GM12891 (cell line): ENCODE measurements around the gene COX11.
A peak's percentile ranks its signal among the peaks of the same experiment; 100 is the strongest.

Experiments used
- DNase-seq: peaks from one replicate; pipeline ENCODE4 v3.0.0; 2011; ENCODE audit warnings: low spot score; ENCODE audit not compliant: insufficient read length
- FAIRE-seq: peaks from 2 replicates; lab custom pipeline; 2011; peaks lifted over from hg19 to GRCh38; lab: Jason Lieb, UNC
- PAX5 ChIP-seq: IDR thresholded peaks from 2 replicates; pipeline ENCODE4 v1.6.1; 2011; ENCODE audit warnings: low read length, moderate library complexity, mild to moderate bottlenecking; ENCODE audit not compliant: insufficient read depth, severe bottlenecking
- POLR2A ChIP-seq: IDR thresholded peaks from 2 replicates; pipeline ENCODE4 v1.6.1; 2011; ENCODE audit warnings: low read depth, low read length, control low read depth
- POLR2AphosphoS5 ChIP-seq: IDR thresholded peaks from 2 replicates; pipeline ENCODE4 v1.6.1; 2011; ENCODE audit warnings: low read depth, low read length, control low read depth
- POU2F2 ChIP-seq: IDR thresholded peaks from 2 replicates; pipeline ENCODE4 v1.6.1; 2011; ENCODE audit warnings: low read depth, mild to moderate bottlenecking, control low read depth, low read length, moderate library complexity
- SPI1 ChIP-seq: IDR thresholded peaks from 2 replicates; pipeline ENCODE4 v1.6.1; 2011; ENCODE audit warnings: low read depth, low read length, control low read depth
- TAF1 ChIP-seq: IDR thresholded peaks from 2 replicates; pipeline ENCODE4 v1.6.1; 2011; ENCODE audit warnings: low read depth, low read length, control low read depth

The COX11 gene

GRCh38 chr17:54982399-54982798, 13.9 kb upstream of the COX11 start:
- FAIRE-seq (no peak), DNase-seq (no peak)
- TF ChIP-seq PAX5 (no peak), POLR2A (no peak), SPI1 (no peak), POU2F2 (no peak), TAF1 (no peak), POLR2AphosphoS5 (no peak)

- DNase-seq (no peak), FAIRE-seq (no peak)
- no peak for TF ChIP-seq TAF1
- TF ChIP-seq POLR2AphosphoS5: no peak
- TF ChIP-seq PAX5: no peak
- TF ChIP-seq SPI1: no peak
- no peak for TF ChIP-seq POLR2A
- TF ChIP-seq POU2F2: no peak
Observed at GRCh38 chr17:54980375-54980774, 11.9 kb upstream of the COX11 start.

- DNase-seq (no peak), FAIRE-seq (no peak)
- TF ChIP-seq POLR2AphosphoS5: no peak
- TF ChIP-seq POLR2A: no peak
- TF ChIP-seq TAF1: no peak
- TF ChIP-seq POU2F2: no peak
- TF ChIP-seq SPI1: no peak
- TF ChIP-seq PAX5: no peak
Observed at GRCh38 chr17:54979657-54980056, 11.2 kb upstream of the COX11 start.

GRCh38 chr17:54977744-54978143, 9.3 kb upstream of the COX11 start:
- FAIRE-seq: no peak

GRCh38 chr17:54976316-54976715, 7.9 kb upstream of the COX11 start:
- no peak for DNase-seq
- TF ChIP-seq POU2F2 (no peak), PAX5 (no peak), SPI1 (no peak), POLR2AphosphoS5 (no peak), TAF1 (no peak), POLR2A (no peak)
- no peak for FAIRE-seq

More at GRCh38 chr17:54977744-54978143, 9.3 kb upstream of the COX11 start:
- no peak for TF ChIP-seq POLR2A
- no peak for TF ChIP-seq POU2F2
- TF ChIP-seq PAX5: no peak
- TF ChIP-seq POLR2AphosphoS5: no peak
- TF ChIP-seq SPI1: peak; percentile 29; the same call in 1 of the 2 replicates
- TF ChIP-seq TAF1: no peak
- no peak for DNase-seq

GRCh38 chr17:54974759-54975158, 6.3 kb upstream of the COX11 start:
- no peak for FAIRE-seq
- TF ChIP-seq POLR2A: no peak
- TF ChIP-seq TAF1: no peak
- no peak for TF ChIP-seq PAX5
- TF ChIP-seq POU2F2: no peak
- no peak for TF ChIP-seq POLR2AphosphoS5
- DNase-seq: no peak

GRCh38 chr17:54972406-54973138, 4.1 kb upstream of the COX11 start:
- DNase-seq (no peak), FAIRE-seq (no peak)
- TF ChIP-seq SPI1 (peak; percentile 31; the same call in 1 of the 2 replicates), TAF1 (no peak)

GRCh38 chr17:54971901-54972300, 3.4 kb upstream of the COX11 start:
- DNase-seq (no peak), FAIRE-seq (no peak)
- TF ChIP-seq POLR2A: no peak
- TF ChIP-seq POLR2AphosphoS5: no peak

- TF ChIP-seq POLR2AphosphoS5 (no peak), PAX5 (no peak), POU2F2 (no peak), POLR2A (no peak), TAF1 (no peak), SPI1 (no peak)
- no peak for FAIRE-seq
- DNase-seq: no peak
Observed at GRCh38 chr17:54971147-54971546, 2.7 kb upstream of the COX11 start.

- TF ChIP-seq POU2F2 (no peak), TAF1 (no peak), SPI1 (no peak), POLR2AphosphoS5 (no peak), PAX5 (no peak)
- DNase-seq (no peak), FAIRE-seq (no peak)
Observed at GRCh38 chr17:54969658-54970572, 1.5 kb upstream of the COX11 start.
